Keratinocyte (primary cell): Measurements from ENCODE around the gene GTF3C6.

ENCODE experiments used
- CTCF ChIP-seq, 3 experiments: IDR thresholded peaks in 1 of 3; conservative IDR thresholded peaks in 1 of 3; optimal IDR thresholded peaks in 1 of 3; 2 replicates in 2 of 3; 3 replicates in 1 of 3; pipeline versions ENCODE3 to v1.5.1; 2011; ENCODE audit warnings: low read length in 3 of 3, mild to moderate bottlenecking in 3 of 3, moderate library complexity in 2 of 3, control low read depth in 1 of 3, inconsistent platforms in 1 of 3; ENCODE audit not compliant: insufficient read depth in 2 of 3; ENCODE audit errors: extremely low read depth in 1 of 3
- EZH2 ChIP-seq: IDR thresholded peaks from one replicate; pipeline ENCODE4 v1.6.1; 2012; ENCODE audit warnings: inconsistent platforms, mild to moderate bottlenecking, low read length, moderate library complexity

- TF ChIP-seq EZH2 (no peak), CTCF (optimal IDR thresholded peaks at IDR 0.05 in 1 of 3, IDR thresholded peaks at IDR 0.05 in 1 of 3, conservative IDR thresholded peaks at IDR 0.05 in 1 of 3; ENCODE audit: extremely low read depth in 1 of 3, insufficient read depth in 2 of 3, low read length in 3 of 3) (no peak)
Observed at GRCh38 chr6:111015389-111016124, 57.1 kb downstream of the GTF3C6 start.
